HCT116 (cell line): ENCODE results near the gene RNF144B. TPM values are rescaled to one million over a fixed set of nuclear protein-coding genes. Genes with fewer than 3 reads are reported as not detected.

Experiments
- ATAC-seq: fragments of 200-7000 bp; cut with Tn5 transposase; 2 replicates; pipeline ENCODE4 v1.9.1; 2020; ENCODE audit warnings: mild to moderate bottlenecking, moderate library complexity
- BruUV-seq: library from RNA; stranded (reverse); fragments of 400-500 nt; replicated peaks from 2 replicates; lab custom pipeline; 2021; lab: Mats Ljungman, UMichigan
- CTCF ChIA-PET: fragments of 300-600 bp; sonication (Branson Sonifier 250); formaldehyde crosslinking; loops from one replicate; lab custom pipeline; 2021; ENCODE audit warnings: antibody characterized with exemption; lab: Charles Lee
- POLR2A ChIA-PET: fragments of 300-600, 350-600 bp; sonication (Branson Sonifier 250); formaldehyde crosslinking; loops from one replicate; lab custom pipeline; 2021; ENCODE audit warnings: antibody characterized with exemption; lab: Charles Lee
- RAD21 ChIA-PET, 2 experiments: fragments of 300-600 bp; sonication (Branson Sonifier 250); formaldehyde crosslinking; loops; one replicate each; lab custom pipeline; 2023; ENCODE audit warnings: low total read pairs in 2 of 2; ENCODE audit not compliant: uncharacterized antibody in 2 of 2, unreplicated experiment in 2 of 2, low non-redundant PET in 1 of 2; lab: Charles Lee
- DNase-seq: peaks from one replicate; pipeline ENCODE4 v3.0.0-alpha.2; 2010; ENCODE audit warnings: low read depth, low spot score
- H2AFZ ChIP-seq: fragments of 200-600 bp; shearing (Covaris generic), sonication (generic); 2 replicates; pipeline ENCODE4 v1.6.1; 2017; ENCODE audit warnings: low read depth, mixed run types, mixed read lengths, antibody characterized with exemption, low read length; ENCODE audit not compliant: poor library complexity, severe bottlenecking
- H3K27ac ChIP-seq: 2 replicates; pipeline ENCODE4 v1.5.1; 2012; ENCODE audit warnings: low read depth, low read length
- H3K27me3 ChIP-seq: fragments of 200-600 bp; sonication (generic); 2 replicates; pipeline ENCODE4 v1.6.1; 2016; ENCODE audit warnings: mixed run types, low read length, mixed read lengths; ENCODE audit not compliant: insufficient read depth
- H3K36me3 ChIP-seq, 2 experiments: fragments of 200-500 bp in 1 of 2; fragments of 200-600 bp in 1 of 2; sonication (Bioruptor generic) in 1 of 2; sonication (generic) in 1 of 2; 2 replicates each; pipeline versions ENCODE4 v1.5.1 to v1.6.1; 2014 to 2016; ENCODE audit warnings: low read length in 2 of 2, inconsistent platforms in 1 of 2, mixed read lengths in 1 of 2, mixed run types in 1 of 2; ENCODE audit not compliant: insufficient read depth in 2 of 2, control insufficient read depth in 1 of 2
- H3K4me1 ChIP-seq, 2 experiments: fragments of 200-600 bp in 1 of 2; sonication (generic) in 1 of 2; 2 replicates each; pipeline versions ENCODE4 v1.5.1 to v1.6.1; 2012 to 2017; ENCODE audit warnings: low read length in 2 of 2, inconsistent platforms in 1 of 2, mild to moderate bottlenecking in 1 of 2, mixed read lengths in 1 of 2, mixed run types in 1 of 2, moderate library complexity in 1 of 2; ENCODE audit not compliant: insufficient read depth in 2 of 2, control insufficient read depth in 1 of 2
- H3K4me2 ChIP-seq: fragments of 200-600 bp; sonication (generic); 2 replicates; pipeline ENCODE4 v1.6.1; 2017; ENCODE audit warnings: mixed run types, low read length, mixed read lengths
- H3K4me3 ChIP-seq, 2 experiments: fragments of 200-600 bp in 1 of 2; sonication (generic) in 1 of 2; replicated peaks in 1 of 2; 2 replicates each; pipeline ENCODE4 v1.5.1; 2011 to 2016; ENCODE audit warnings: low read length in 2 of 2, control low read depth in 1 of 2, low read depth in 1 of 2, mild to moderate bottlenecking in 1 of 2, mixed read lengths in 1 of 2, mixed run types in 1 of 2
- H3K79me2 ChIP-seq: fragments of 200-600 bp; sonication (generic); 2 replicates; pipeline ENCODE4 v1.6.1; 2017; ENCODE audit warnings: mild to moderate bottlenecking, mixed run types, low read length, moderate library complexity, mixed read lengths; ENCODE audit not compliant: insufficient read depth
- H3K9ac ChIP-seq: fragments of 200-600 bp; sonication (generic); 2 replicates; pipeline ENCODE4 v1.6.1; 2016; ENCODE audit warnings: low read length, mixed read lengths
- H3K9me2 ChIP-seq: fragments of 200-600 bp; sonication (generic), shearing (Covaris generic); 2 replicates; pipeline ENCODE4 v1.6.1; 2017; ENCODE audit warnings: mixed run types, mild to moderate bottlenecking, moderate library complexity; ENCODE audit not compliant: insufficient read depth
- H3K9me3 ChIP-seq, 2 experiments: fragments of 200-500 bp in 1 of 2; fragments of 200-600 bp in 1 of 2; sonication (Bioruptor generic) in 1 of 2; sonication (generic) in 1 of 2; 2 replicates each; pipeline ENCODE4 v1.6.1; 2014 to 2017; ENCODE audit warnings: low read length in 2 of 2, mixed read lengths in 2 of 2, inconsistent platforms in 1 of 2, low read depth in 1 of 2, mild to moderate bottlenecking in 1 of 2, mixed run types in 1 of 2, moderate library complexity in 1 of 2; ENCODE audit not compliant: control insufficient read depth in 1 of 2, insufficient read depth in 1 of 2
- H4K20me1 ChIP-seq: fragments of 200-600 bp; sonication (generic), shearing (Covaris generic); 2 replicates; pipeline ENCODE4 v1.6.1; 2017; ENCODE audit warnings: mixed run types, mild to moderate bottlenecking, moderate library complexity; ENCODE audit not compliant: insufficient read depth
- CBX3 ChIP-seq: IDR thresholded peaks from 2 replicates; pipeline ENCODE4 v1.6.1; 2012; ENCODE audit warnings: low read depth
- CEBPB ChIP-seq: IDR thresholded peaks from 2 replicates; pipeline ENCODE4 v1.6.1; 2012; ENCODE audit warnings: low read depth
- CTCF ChIP-seq, 3 experiments: fragments of 200-600 bp in 1 of 3; sonication (generic) in 1 of 3; IDR thresholded peaks in 2 of 3; conservative IDR thresholded peaks in 1 of 3; 2 replicates each; pipeline ENCODE4 v1.5.1; 2012 to 2017; ENCODE audit warnings: low read depth in 2 of 3, low read length in 2 of 3, antibody characterized with exemption in 1 of 3, borderline replicate concordance in 1 of 3, control low read depth in 1 of 3, mild to moderate bottlenecking in 1 of 3, mixed read lengths in 1 of 3, mixed run types in 1 of 3, moderate library complexity in 1 of 3; ENCODE audit not compliant: insufficient read depth in 1 of 3
- EGR1 ChIP-seq: IDR thresholded peaks from 2 replicates; pipeline ENCODE4 v1.6.1; 2012; ENCODE audit warnings: low read depth
- ELF1 ChIP-seq: IDR thresholded peaks from 2 replicates; pipeline ENCODE4 v1.6.1; 2012; ENCODE audit warnings: low read depth, borderline replicate concordance
- EZH2 ChIP-seq: fragments of 200-600 bp; sonication (generic); IDR thresholded peaks from 2 replicates; pipeline ENCODE4 v1.6.1; 2017; ENCODE audit warnings: antibody characterized with exemption, mixed run types
- EZH2phosphoT487 ChIP-seq: fragments of 200-600 bp; IDR thresholded peaks from 2 replicates; pipeline ENCODE4 v1.6.1; 2018; ENCODE audit warnings: antibody characterized with exemption, borderline replicate concordance
- FOSL1 ChIP-seq: IDR thresholded peaks from 2 replicates; pipeline ENCODE4 v1.6.1; 2012; ENCODE audit warnings: low read depth
- JUND ChIP-seq: IDR thresholded peaks from 2 replicates; pipeline ENCODE4 v1.6.1; 2012
- RAD21 ChIP-seq: IDR thresholded peaks from 2 replicates; pipeline ENCODE4 v1.6.1; 2012; ENCODE audit warnings: low read depth, mild to moderate bottlenecking
- REST ChIP-seq: IDR thresholded peaks from 2 replicates; pipeline ENCODE4 v1.6.1; 2012; ENCODE audit warnings: low read depth
- SIN3A ChIP-seq: IDR thresholded peaks from 2 replicates; pipeline ENCODE4 v1.6.1; 2012; ENCODE audit warnings: low read depth
- SP1 ChIP-seq: IDR thresholded peaks from 2 replicates; pipeline ENCODE4 v1.6.1; 2012; ENCODE audit warnings: low read depth
- TCF7L2 ChIP-seq: IDR thresholded peaks from 2 replicates; pipeline ENCODE4 v1.7.0; 2011; ENCODE audit warnings: borderline replicate concordance, inconsistent platforms; ENCODE audit not compliant: insufficient read depth, insufficient read length; ENCODE audit errors: extremely low read depth
- ZNF274 ChIP-seq: fragments of 200-500 bp; sonication (Bioruptor generic); IDR thresholded peaks from 2 replicates; pipeline ENCODE4 v1.6.1; 2014; ENCODE audit warnings: mild to moderate bottlenecking, low read depth, low read length, inconsistent platforms
- intact Hi-C: fragments of 100-400 bp; cut with micrococcal nuclease; formaldehyde crosslinking; loops from 2 replicates; pipeline ENCODE4 v1.10.0; 2022
- total RNA-seq: library from RNA; stranded (reverse); gene quantifications from one replicate; pipeline ENCODE4 v1.2.1, GENCODE V29; 2021; ENCODE audit not compliant: unreplicated experiment
- TF ChIP-seq, protein P1 (sequence below): IDR thresholded peaks from 2 replicates; pipeline ENCODE4 v1.6.1; 2011; ENCODE audit warnings: mild to moderate bottlenecking, low read length, moderate library complexity; ENCODE audit not compliant: insufficient replicate concordance; ENCODE audit errors: extremely low read depth

The RNF144B gene
- total RNA-seq, 1 experiment from 2014 or later: 2.1 TPM

GRCh38 chr6:18371656-18372055 is 15.5 kb upstream of the RNF144B start:
- H3K79me2 ChIP-seq: no peaks in the 10 kb centered on the region
- no peak overlapping the region for H3K4me2 ChIP-seq
- no peak overlapping the region for H3K27ac ChIP-seq
- H3K9me3 ChIP-seq: no peaks in the 10 kb centered on the region
- H3K9ac ChIP-seq: no peak overlapping the region
- H3K27me3 ChIP-seq: no peaks in the 10 kb centered on the region
- H3K4me1 ChIP-seq: no peaks in the 10 kb centered on the region
- H2AFZ ChIP-seq: no peak overlapping the region
- TF ChIP-seq EZH2: no peak
- TF ChIP-seq JUND: no peak
- TF ChIP-seq, protein P1, sequence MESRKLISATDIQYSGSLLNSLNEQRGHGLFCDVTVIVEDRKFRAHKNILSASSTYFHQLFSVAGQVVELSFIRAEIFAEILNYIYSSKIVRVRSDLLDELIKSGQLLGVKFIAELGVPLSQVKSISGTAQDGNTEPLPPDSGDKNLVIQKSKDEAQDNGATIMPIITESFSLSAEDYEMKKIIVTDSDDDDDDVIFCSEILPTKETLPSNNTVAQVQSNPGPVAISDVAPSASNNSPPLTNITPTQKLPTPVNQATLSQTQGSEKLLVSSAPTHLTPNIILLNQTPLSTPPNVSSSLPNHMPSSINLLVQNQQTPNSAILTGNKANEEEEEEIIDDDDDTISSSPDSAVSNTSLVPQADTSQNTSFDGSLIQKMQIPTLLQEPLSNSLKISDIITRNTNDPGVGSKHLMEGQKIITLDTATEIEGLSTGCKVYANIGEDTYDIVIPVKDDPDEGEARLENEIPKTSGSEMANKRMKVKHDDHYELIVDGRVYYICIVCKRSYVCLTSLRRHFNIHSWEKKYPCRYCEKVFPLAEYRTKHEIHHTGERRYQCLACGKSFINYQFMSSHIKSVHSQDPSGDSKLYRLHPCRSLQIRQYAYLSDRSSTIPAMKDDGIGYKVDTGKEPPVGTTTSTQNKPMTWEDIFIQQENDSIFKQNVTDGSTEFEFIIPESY: no peak
- no peak for TF ChIP-seq CBX3
- TF ChIP-seq CTCF (IDR thresholded peaks at IDR 0.05 in 2 of 3, conservative IDR thresholded peaks at IDR 0.05 in 1 of 3; ENCODE audit: borderline replicate concordance in 1 of 3, insufficient read depth in 1 of 3, low read depth in 2 of 3, low read length in 2 of 3): no peak
- no peak for TF ChIP-seq EGR1
- no peak for TF ChIP-seq RAD21
- no peak for TF ChIP-seq ELF1
- no peak for TF ChIP-seq REST
- no peak for TF ChIP-seq TCF7L2
- no peak for TF ChIP-seq SIN3A
- TF ChIP-seq EZH2phosphoT487: no peak
- TF ChIP-seq FOSL1: no peak
- TF ChIP-seq ZNF274: no peak
- no peak for TF ChIP-seq SP1
- TF ChIP-seq CEBPB: no peak
- ChIA-PET POLR2A (no interaction called here), CTCF (no interaction called here), RAD21 (no interaction called here)
- intact Hi-C loops: no loop called here
- no TSS peak for BruUV-seq
- no peak for DNase-seq
- H3K36me3 ChIP-seq: no peaks in the 10 kb centered on the region
- ATAC-seq: no peak
- no peaks in the 10 kb centered on the region for H3K9me2 ChIP-seq
- no peaks in the 10 kb centered on the region for H4K20me1 ChIP-seq
- no peak overlapping the region for H3K4me3 ChIP-seq
